ENCODE results near the gene MDC1. TPM values are rescaled to one million over a fixed set of nuclear protein-coding genes. Genes with fewer than 3 reads are reported as not detected.
"Not testable (repeated sequence)": the region's sequence is repeated elsewhere in the genome, so short reads cannot be mapped to it uniquely, and the experiment has no call there.

Gene MDC1
- total RNA-seq, 1 experiment from 2014 or later, result 53.4 TPM

- intact Hi-C loops (cut with micrococcal nuclease; ENCODE audit: unreplicated experiment), result loop anchor here (1.0 kb wide), 1 partner anchor 43 kb away; no protein-coding TSS in a partner anchor
- Histone ChIP-seq H3K27ac (ENCODE audit: low read depth, low read length, poor library complexity, severe bottlenecking) (peak overlapping the region; percentile 98), H3K4me1 (ENCODE audit: insufficient read depth, low read length, poor library complexity, severe bottlenecking) (peaks cover 33% of the 10 kb centered on the region), H3K4me3 (ENCODE audit: low read depth, low read length, poor library complexity, severe bottlenecking) (peak overlapping the region; percentile 94), H3K36me3 (ENCODE audit: insufficient read depth, low read length, poor library complexity, severe bottlenecking) (peaks cover 47% of the 10 kb centered on the region), H3K9me3 (ENCODE audit: low read depth, low read length, poor library complexity, severe bottlenecking) (no peaks in the 10 kb centered on the region), H3K27me3 (replicated peaks; ENCODE audit: insufficient read depth, low read depth, low read length, poor library complexity) (no peaks in the 10 kb centered on the region)
- BruUV-seq (replicated peaks), result no TSS peak
- peak; percentile 95 for TF ChIP-seq CTCF (conservative IDR thresholded peaks at IDR 0.05; ENCODE audit: low read depth, low read length)
- TF ChIP-seq EZH2 (IDR thresholded peaks at IDR 0.05; ENCODE audit: borderline replicate concordance, low read depth, low read length, poor library complexity, severe bottlenecking), result no peak
- peak; percentile 91 for DNase-seq (ENCODE audit: low spot score)
- POLR2A ChIA-PET (ENCODE audit: low non-redundant PET), result interaction anchor here (1.5 kb wide), 1 partner anchor 43 kb away, joined by 4 read pairs; no protein-coding TSS in a partner anchor
- CTCF ChIA-PET, result interaction anchor here (0.5 to 2.1 kb wide), 2 partner anchors 34 to 43 kb away, joined by 3 to 11 read pairs; no protein-coding TSS in a partner anchor
These were observed 5.4 kb upstream of the MDC1 start for GRCh38 chr6:30722280-30723112.

- ChIA-PET POLR2A (ENCODE audit: low non-redundant PET) (interaction anchor here (1.5 kb wide), 1 partner anchor 43 kb away, joined by 4 read pairs; no protein-coding TSS in a partner anchor), CTCF (interaction anchor here (2.1 kb wide), 1 partner anchor 43 kb away, joined by 11 read pairs; no protein-coding TSS in a partner anchor)
- H3K9me3 ChIP-seq (ENCODE audit: low read depth, low read length, poor library complexity, severe bottlenecking); H3K27me3 ChIP-seq (replicated peaks; ENCODE audit: insufficient read depth, low read depth, low read length, poor library complexity); BruUV-seq (replicated peaks): not testable (repeated sequence)
- H3K4me3 ChIP-seq (ENCODE audit: low read depth, low read length, poor library complexity, severe bottlenecking), result peak overlapping the region; percentile 94
- H3K36me3 ChIP-seq (ENCODE audit: insufficient read depth, low read length, poor library complexity, severe bottlenecking), result peaks cover 45% of the 10 kb centered on the region
- peaks cover 33% of the 10 kb centered on the region for H3K4me1 ChIP-seq (ENCODE audit: insufficient read depth, low read length, poor library complexity, severe bottlenecking)
- DNase-seq (ENCODE audit: low spot score), result peak; percentile 29
- intact Hi-C loops (cut with micrococcal nuclease; ENCODE audit: unreplicated experiment), result loop anchor here (1.0 kb wide), 1 partner anchor 43 kb away; no protein-coding TSS in a partner anchor
- peak overlapping the region; percentile 98 for H3K27ac ChIP-seq (ENCODE audit: low read depth, low read length, poor library complexity, severe bottlenecking)
These were observed 4.9 kb upstream of the MDC1 start for GRCh38 chr6:30722025-30722279.

GRCh38 chr6:30721198-30722024, 4.3 kb upstream of the MDC1 start:
- no TSS peak for BruUV-seq (replicated peaks)
- CTCF ChIA-PET, result interaction anchor here (0.6 to 2.1 kb wide), 2 partner anchors 13 to 42 kb away, joined by 3 to 11 read pairs; no protein-coding TSS in a partner anchor
- TF ChIP-seq CTCF (conservative IDR thresholded peaks at IDR 0.05; ENCODE audit: low read depth, low read length) (0 out of 2 replicates have a peak, but pooled peaks have one; percentile 27), EZH2 (IDR thresholded peaks at IDR 0.05; ENCODE audit: borderline replicate concordance, low read depth, low read length, poor library complexity, severe bottlenecking) (no peak)
- POLR2A ChIA-PET (ENCODE audit: low non-redundant PET), result interaction anchor here (0.6 to 1.5 kb wide), 3 partner anchors 42 to 104 kb away, joined by 4 to 5 read pairs (median 5); partner anchors contain the start of genes MRPS18B and PPP1R10
- intact Hi-C loops (cut with micrococcal nuclease; ENCODE audit: unreplicated experiment), result loop anchor here (1.0 kb wide), 1 partner anchor 42 kb away; no protein-coding TSS in a partner anchor
- DNase-seq (ENCODE audit: low spot score), result peak; percentile 94
- Histone ChIP-seq H3K27ac (ENCODE audit: low read depth, low read length, poor library complexity, severe bottlenecking) (peak overlapping the region; percentile 98), H3K4me3 (ENCODE audit: low read depth, low read length, poor library complexity, severe bottlenecking) (peak overlapping the region; percentile 94), H3K9me3 (ENCODE audit: low read depth, low read length, poor library complexity, severe bottlenecking) (no peaks in the 10 kb centered on the region), H3K36me3 (ENCODE audit: insufficient read depth, low read length, poor library complexity, severe bottlenecking) (peaks cover 45% of the 10 kb centered on the region), H3K27me3 (replicated peaks; ENCODE audit: insufficient read depth, low read depth, low read length, poor library complexity) (no peaks in the 10 kb centered on the region), H3K4me1 (ENCODE audit: insufficient read depth, low read length, poor library complexity, severe bottlenecking) (peaks cover 35% of the 10 kb centered on the region)

All from A673 (cell line).